ENCODE data around the gene CAMKK2. TPM values are rescaled to one million over a fixed set of nuclear protein-coding genes. Genes with fewer than 3 reads are reported as not detected.
"Not testable (repeated sequence)": the region's sequence is repeated elsewhere in the genome, so short reads cannot be mapped to it uniquely, and the experiment has no call there.

CAMKK2 gene
- total RNA-seq, 1 donor from 2014 or later, result 12.5 TPM

DNA sequence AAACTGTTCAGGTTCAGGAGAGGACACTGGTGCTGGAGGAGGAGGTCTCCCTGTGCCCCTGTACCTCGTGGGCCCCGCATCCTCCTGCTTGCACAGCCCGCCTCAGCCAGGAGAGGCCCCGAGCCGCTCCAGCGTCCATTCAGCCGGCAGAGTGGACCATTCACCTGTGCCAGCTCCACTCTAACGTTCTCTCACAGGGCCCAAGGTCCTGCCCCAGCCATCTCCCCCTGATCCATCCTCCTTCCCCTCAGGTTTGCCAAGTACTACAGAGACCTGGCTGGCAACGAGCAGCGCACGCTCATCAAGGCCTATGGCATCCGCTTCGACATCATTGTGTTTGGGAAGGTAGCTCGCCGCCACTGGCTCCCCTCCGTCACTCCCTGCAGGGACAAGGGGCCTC is 64.3 kb downstream of the CAMKK2 start:
- Histone ChIP-seq H3K9ac (ENCODE audit: low read depth in 1 of 3, low read length in 3 of 3) (no peak overlapping the region), H3K9me3 (ENCODE audit: control insufficient read depth in 3 of 3, low read length in 3 of 3) (no peaks in the 10 kb centered on the region), H3K27ac (ENCODE audit: low read depth, low read length) (no peak overlapping the region), H3K4me3 (ENCODE audit: low read length in 3 of 3) (no peak overlapping the region), H3K36me3 (ENCODE audit: control insufficient read depth in 3 of 3, insufficient read depth in 3 of 3, low read length in 3 of 3) (peaks cover 6 to 8% (median 7%) of the 10 kb centered on the region in 3 donors), H3K27me3 (ENCODE audit: control insufficient read depth in 3 of 3, insufficient read depth in 3 of 3, low read length in 3 of 3) (no peaks in the 10 kb centered on the region), H3K4me1 (ENCODE audit: control insufficient read depth in 3 of 3, insufficient read depth in 3 of 3, low read length in 3 of 3) (no peaks in the 10 kb centered on the region)

DNA sequence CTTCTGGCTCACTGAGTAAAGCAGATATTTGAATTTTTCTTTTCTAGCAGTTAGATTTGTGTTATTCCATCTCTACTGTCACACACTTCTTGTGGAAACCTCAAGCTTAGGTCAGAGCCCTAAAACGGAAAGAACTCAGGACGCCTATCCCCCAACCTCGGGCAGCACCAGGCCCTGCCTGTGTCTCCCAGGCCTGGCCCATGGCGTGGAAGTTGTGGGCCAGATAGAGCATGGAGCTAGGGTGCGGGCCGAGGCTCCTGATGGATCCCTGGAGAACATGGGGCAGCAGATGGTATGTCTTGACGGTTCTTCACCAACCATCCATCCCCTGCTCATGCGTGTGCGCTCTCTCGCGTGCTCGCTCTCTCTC is 66.0 kb downstream of the CAMKK2 start:
- no peaks in the 10 kb centered on the region for H3K4me1 ChIP-seq (ENCODE audit: control insufficient read depth in 3 of 3, insufficient read depth in 3 of 3, low read length in 3 of 3)
- no peak overlapping the region for H3K9ac ChIP-seq (ENCODE audit: low read depth in 1 of 3, low read length in 3 of 3)
- no peak overlapping the region for H3K27ac ChIP-seq (ENCODE audit: low read depth, low read length)
- H3K4me3 ChIP-seq (ENCODE audit: low read length in 3 of 3), result no peak overlapping the region
- peaks cover 0 to 5% (median 2%) of the 10 kb centered on the region in 3 donors for H3K36me3 ChIP-seq (ENCODE audit: control insufficient read depth in 3 of 3, insufficient read depth in 3 of 3, low read length in 3 of 3)
- H3K9me3 ChIP-seq (ENCODE audit: control insufficient read depth in 3 of 3, low read length in 3 of 3), result no peaks in the 10 kb centered on the region
- no peaks in the 10 kb centered on the region for H3K27me3 ChIP-seq (ENCODE audit: control insufficient read depth in 3 of 3, insufficient read depth in 3 of 3, low read length in 3 of 3)

DNA sequence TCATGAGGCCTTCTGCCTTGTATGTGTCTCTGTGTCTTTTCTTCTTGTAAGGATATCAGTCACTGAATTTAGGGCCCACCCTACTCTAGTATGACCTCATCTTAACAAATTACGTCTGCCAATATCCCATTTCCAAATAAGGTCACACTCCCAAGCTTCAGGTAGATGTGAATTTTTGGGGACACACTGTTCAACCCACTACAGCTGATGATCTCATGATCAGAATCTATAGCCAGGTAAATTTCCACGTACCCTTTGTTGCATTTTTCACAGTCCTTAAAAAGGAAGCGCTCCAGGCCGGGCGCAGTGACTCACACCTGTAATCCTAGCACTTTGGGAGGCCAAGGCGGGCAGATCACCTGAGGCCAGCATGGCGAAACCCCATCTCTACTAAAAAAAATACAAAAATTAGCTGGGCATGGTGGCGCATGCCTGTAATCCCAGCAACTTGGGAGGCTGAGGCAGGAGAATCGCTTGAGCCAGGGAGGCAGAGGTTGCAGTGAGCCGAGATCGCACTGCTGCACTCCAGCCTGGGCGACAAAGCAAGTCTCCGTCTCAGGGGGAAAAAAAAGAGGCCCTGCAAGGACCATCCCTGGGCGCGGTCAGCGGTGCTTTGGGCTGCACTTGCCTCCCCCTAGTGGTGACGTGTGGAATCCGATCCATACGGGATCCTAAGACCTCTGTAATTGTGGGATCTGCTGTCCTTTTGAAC is 66.5 kb downstream of the CAMKK2 start:
- H3K4me3 ChIP-seq (ENCODE audit: low read length in 3 of 3); H3K27ac ChIP-seq (ENCODE audit: low read depth, low read length); H3K27me3 ChIP-seq (ENCODE audit: control insufficient read depth in 3 of 3, insufficient read depth in 3 of 3, low read length in 3 of 3); H3K9ac ChIP-seq (ENCODE audit: low read depth in 1 of 3, low read length in 3 of 3); H3K9me3 ChIP-seq (ENCODE audit: control insufficient read depth in 3 of 3, low read length in 3 of 3); H3K4me1 ChIP-seq (ENCODE audit: control insufficient read depth in 3 of 3, insufficient read depth in 3 of 3, low read length in 3 of 3); H3K36me3 ChIP-seq (ENCODE audit: control insufficient read depth in 3 of 3, insufficient read depth in 3 of 3, low read length in 3 of 3): not testable (repeated sequence)

DNA sequence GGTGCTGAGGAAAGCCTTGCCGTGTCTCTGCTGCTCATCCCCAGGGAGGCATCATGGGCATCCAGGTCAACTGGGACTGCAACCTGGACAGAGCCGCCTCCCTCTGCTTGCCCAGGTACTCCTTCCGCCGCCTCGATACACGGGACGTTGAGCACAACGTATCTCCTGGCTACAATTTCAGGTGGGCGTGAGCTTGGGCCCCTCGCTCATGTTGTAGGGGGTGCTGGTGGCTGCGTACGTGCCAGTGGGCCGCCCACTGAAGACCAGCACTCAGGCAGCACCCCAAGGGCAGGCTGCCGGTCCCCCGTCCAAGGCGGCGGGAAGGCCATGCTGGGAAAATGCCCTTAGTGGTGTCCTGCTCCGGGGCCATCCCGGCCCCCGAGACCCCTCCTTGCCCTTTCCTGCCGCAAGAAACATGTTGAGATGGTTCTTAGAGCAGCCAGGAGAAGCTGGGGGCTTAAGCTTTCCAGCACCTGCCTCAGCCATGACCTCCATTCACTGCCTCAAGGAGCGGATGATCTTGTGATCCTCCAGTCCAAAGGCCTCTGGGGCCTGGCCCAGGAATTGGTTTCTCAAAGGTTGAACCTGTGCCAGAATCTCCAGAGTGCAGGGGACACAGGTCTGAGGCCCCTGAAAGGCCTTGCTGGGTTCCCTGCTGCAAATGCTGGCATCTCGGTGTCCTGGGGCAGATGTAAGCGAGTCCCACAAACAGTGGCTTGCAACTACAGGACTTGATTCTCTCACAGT is 67.4 kb downstream of the CAMKK2 start:
- Histone ChIP-seq H3K36me3 (ENCODE audit: control insufficient read depth in 3 of 3, insufficient read depth in 3 of 3, low read length in 3 of 3) (peaks cover 0 to 5% (median 2%) of the 10 kb centered on the region in 3 donors), H3K4me3 (ENCODE audit: low read length in 3 of 3) (no peak overlapping the region), H3K9ac (ENCODE audit: low read depth in 1 of 3, low read length in 3 of 3) (no peak overlapping the region), H3K4me1 (ENCODE audit: control insufficient read depth in 3 of 3, insufficient read depth in 3 of 3, low read length in 3 of 3) (no peaks in the 10 kb centered on the region), H3K27me3 (ENCODE audit: control insufficient read depth in 3 of 3, insufficient read depth in 3 of 3, low read length in 3 of 3) (no peaks in the 10 kb centered on the region), H3K9me3 (ENCODE audit: control insufficient read depth in 3 of 3, low read length in 3 of 3) (no peaks in the 10 kb centered on the region), H3K27ac (ENCODE audit: low read depth, low read length) (no peak overlapping the region)

DNA sequence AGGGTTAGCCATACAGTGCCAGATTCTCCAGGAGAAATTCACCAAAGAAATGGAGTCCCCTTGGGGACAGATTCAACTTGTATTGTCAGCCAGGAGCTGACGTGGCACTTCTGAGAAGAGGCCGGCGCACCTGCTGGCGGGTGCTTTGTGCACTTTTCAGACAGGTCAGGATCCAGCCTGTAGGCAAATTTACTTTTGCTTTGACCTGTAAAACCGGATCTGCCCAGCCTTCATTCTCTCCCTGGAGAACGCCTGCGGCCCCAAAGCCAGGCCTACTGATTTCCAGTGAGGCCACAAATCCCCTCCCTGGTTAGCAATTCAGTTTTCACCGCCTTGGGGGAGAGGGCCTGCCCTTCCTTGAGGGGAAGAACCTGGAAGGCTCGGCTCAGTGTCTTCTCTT is 69.2 kb downstream of the CAMKK2 start:
- H3K36me3 ChIP-seq (ENCODE audit: control insufficient read depth in 3 of 3, insufficient read depth in 3 of 3, low read length in 3 of 3), result peaks cover 0 to 9% (median 8%) of the 10 kb centered on the region in 3 donors

DNA sequence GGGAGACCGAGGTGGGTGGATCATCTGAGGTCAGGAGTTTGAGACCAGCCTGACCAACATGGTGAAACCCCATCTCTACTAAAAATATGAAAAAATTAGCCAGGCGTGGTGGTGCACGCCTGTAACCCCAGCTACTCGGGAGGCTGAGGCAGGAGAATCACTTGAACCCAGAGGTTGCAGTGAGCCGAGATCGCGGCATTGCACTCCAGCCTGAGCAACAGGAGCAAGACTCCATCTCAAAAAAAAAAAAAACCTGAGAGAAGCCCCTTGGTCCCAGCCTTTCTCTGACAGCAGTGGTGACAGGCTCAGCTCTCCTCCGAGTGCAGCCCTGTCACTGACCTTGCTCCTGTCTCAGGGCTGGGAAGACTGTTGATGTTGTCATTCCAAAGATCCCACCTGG is 69.6 kb downstream of the CAMKK2 start:
- H3K4me1 ChIP-seq (ENCODE audit: control insufficient read depth in 3 of 3, insufficient read depth in 3 of 3, low read length in 3 of 3); H3K36me3 ChIP-seq (ENCODE audit: control insufficient read depth in 3 of 3, insufficient read depth in 3 of 3, low read length in 3 of 3): not testable (repeated sequence)

More for the DNA sequence above, 69.2 kb downstream of the CAMKK2 start:
- H3K9me3 ChIP-seq (ENCODE audit: control insufficient read depth in 3 of 3, low read length in 3 of 3), result no peaks in the 10 kb centered on the region
- no peaks in the 10 kb centered on the region for H3K4me1 ChIP-seq (ENCODE audit: control insufficient read depth in 3 of 3, insufficient read depth in 3 of 3, low read length in 3 of 3)
- no peak overlapping the region for H3K27ac ChIP-seq (ENCODE audit: low read depth, low read length)
- H3K9ac ChIP-seq (ENCODE audit: low read depth in 1 of 3, low read length in 3 of 3), result no peak overlapping the region
- no peak overlapping the region for H3K4me3 ChIP-seq (ENCODE audit: low read length in 3 of 3)
- H3K27me3 ChIP-seq (ENCODE audit: control insufficient read depth in 3 of 3, insufficient read depth in 3 of 3, low read length in 3 of 3), result no peaks in the 10 kb centered on the region

DNA sequence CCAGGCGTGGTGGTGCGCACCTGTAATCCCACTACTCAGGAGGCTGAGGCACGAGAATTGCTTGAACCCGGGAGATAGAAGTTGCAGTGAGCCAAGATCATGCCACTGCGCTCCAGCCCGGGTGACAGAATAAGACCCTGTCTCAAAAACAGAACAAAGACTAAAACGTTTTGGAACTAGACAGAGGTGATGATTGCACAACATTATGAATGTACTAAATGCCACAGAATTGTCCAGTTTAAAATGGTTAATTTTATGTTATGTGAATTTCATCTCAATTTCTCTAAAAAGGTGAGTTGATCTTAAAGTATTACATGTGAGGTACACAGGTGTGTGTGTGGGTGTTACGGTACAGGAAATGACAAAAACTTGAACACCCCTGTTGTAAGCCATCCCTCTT is 70.1 kb downstream of the CAMKK2 start:
- Histone ChIP-seq H3K9ac (ENCODE audit: low read depth in 1 of 3, low read length in 3 of 3) (no peak overlapping the region), H3K4me3 (ENCODE audit: low read length in 3 of 3) (no peak overlapping the region), H3K4me1 (ENCODE audit: control insufficient read depth in 3 of 3, insufficient read depth in 3 of 3, low read length in 3 of 3) (no peaks in the 10 kb centered on the region), H3K36me3 (ENCODE audit: control insufficient read depth in 3 of 3, insufficient read depth in 3 of 3, low read length in 3 of 3) (peaks cover 0 to 9% (median 8%) of the 10 kb centered on the region in 3 donors), H3K27ac (ENCODE audit: low read depth, low read length) (no peak overlapping the region), H3K27me3 (ENCODE audit: control insufficient read depth in 3 of 3, insufficient read depth in 3 of 3, low read length in 3 of 3) (no peaks in the 10 kb centered on the region), H3K9me3 (ENCODE audit: control insufficient read depth in 3 of 3, low read length in 3 of 3) (no peaks in the 10 kb centered on the region)

More for the DNA sequence above, 69.6 kb downstream of the CAMKK2 start:
- not testable (repeated sequence) for H3K4me3 ChIP-seq (ENCODE audit: low read length in 3 of 3); H3K27me3 ChIP-seq (ENCODE audit: control insufficient read depth in 3 of 3, insufficient read depth in 3 of 3, low read length in 3 of 3); H3K9me3 ChIP-seq (ENCODE audit: control insufficient read depth in 3 of 3, low read length in 3 of 3); H3K9ac ChIP-seq (ENCODE audit: low read depth in 1 of 3, low read length in 3 of 3); H3K27ac ChIP-seq (ENCODE audit: low read depth, low read length)

DNA sequence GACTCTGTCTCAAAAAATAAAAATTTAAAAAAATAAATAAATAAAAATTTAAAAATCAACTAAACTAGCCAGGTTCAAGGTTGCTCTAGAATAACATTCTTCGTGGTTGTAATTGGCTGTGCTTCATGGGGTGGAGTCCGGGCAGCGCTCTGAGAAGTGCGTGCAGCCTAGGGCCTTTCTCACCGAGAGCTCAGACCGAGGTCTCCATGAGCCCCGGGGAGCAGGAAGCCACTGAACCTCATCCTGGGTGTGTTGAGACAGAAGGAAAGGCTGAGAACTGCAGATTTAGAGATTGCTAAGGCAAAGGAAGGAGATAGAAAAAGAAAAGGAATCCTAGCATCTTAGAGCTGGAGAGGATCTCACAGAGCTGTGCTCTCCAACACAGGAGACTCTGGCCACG is 71.9 kb downstream of the CAMKK2 start:
- Histone ChIP-seq H3K36me3 (ENCODE audit: control insufficient read depth in 3 of 3, insufficient read depth in 3 of 3, low read length in 3 of 3) (peaks cover 0 to 9% (median 8%) of the 10 kb centered on the region in 3 donors), H3K4me3 (ENCODE audit: low read length in 3 of 3) (no peak overlapping the region), H3K9ac (ENCODE audit: low read depth in 1 of 3, low read length in 3 of 3) (peak overlapping the region in 1 of 3 donors; percentile 35), H3K27me3 (ENCODE audit: control insufficient read depth in 3 of 3, insufficient read depth in 3 of 3, low read length in 3 of 3) (no peaks in the 10 kb centered on the region), H3K9me3 (ENCODE audit: control insufficient read depth in 3 of 3, low read length in 3 of 3) (no peaks in the 10 kb centered on the region), H3K4me1 (ENCODE audit: control insufficient read depth in 3 of 3, insufficient read depth in 3 of 3, low read length in 3 of 3) (no peaks in the 10 kb centered on the region), H3K27ac (ENCODE audit: low read depth, low read length) (no peak overlapping the region)

DNA sequence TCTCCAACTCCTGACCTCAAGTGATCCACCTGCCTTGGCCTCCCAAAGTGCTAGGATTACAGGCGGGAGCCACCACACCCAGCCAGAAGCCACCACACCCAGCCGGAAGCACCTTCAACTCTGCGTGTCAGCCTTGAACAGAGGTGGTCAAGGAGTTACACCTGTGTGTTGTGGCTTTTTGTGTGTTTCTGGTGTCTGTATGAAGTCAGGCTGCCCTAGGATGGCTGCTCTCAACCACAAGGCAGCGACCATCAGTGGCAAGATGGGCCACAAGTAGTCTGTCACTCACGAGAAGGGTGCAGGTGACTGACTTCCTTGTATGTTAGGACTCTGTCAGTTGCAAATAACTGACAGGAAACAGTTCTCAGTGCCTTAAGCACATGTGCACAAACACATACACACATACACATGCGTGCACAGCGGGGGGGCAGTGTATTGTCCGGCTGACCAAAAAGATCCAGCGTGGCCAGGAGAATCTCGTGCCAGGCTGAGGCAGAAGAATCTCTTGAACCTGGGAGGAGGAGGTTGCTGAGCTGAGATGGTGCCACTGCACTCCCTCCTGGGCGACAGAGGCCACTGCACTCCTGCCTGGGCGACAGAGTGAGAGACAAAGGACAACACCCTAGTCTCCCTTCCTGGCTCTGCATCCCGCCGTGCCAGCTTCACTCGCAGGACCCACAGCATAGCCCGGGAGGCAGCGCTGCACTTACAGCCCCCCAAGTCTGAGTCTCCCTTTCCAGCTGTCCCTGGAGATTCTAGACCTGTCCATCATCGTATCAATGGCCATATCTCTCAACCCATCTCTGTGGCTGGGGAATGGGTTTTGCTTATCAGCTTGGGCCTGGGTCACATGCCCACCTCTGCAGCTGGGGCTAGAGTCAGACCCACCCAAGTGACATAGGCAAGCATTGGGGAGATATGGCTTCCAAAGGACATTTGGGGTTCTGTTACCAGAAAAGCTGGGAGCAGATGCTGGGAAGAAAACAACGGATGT is 72.9 kb downstream of the CAMKK2 start:
- no peak overlapping the region for H3K4me3 ChIP-seq (ENCODE audit: low read length in 3 of 3)
- no peak overlapping the region for H3K27ac ChIP-seq (ENCODE audit: low read depth, low read length)
- H3K9me3 ChIP-seq (ENCODE audit: control insufficient read depth in 3 of 3, low read length in 3 of 3), result no peaks in the 10 kb centered on the region
- H3K9ac ChIP-seq (ENCODE audit: low read depth in 1 of 3, low read length in 3 of 3), result no peak overlapping the region
- peaks cover 2 to 7% (median 6%) of the 10 kb centered on the region in 3 donors for H3K36me3 ChIP-seq (ENCODE audit: control insufficient read depth in 3 of 3, insufficient read depth in 3 of 3, low read length in 3 of 3)
- H3K27me3 ChIP-seq (ENCODE audit: control insufficient read depth in 3 of 3, insufficient read depth in 3 of 3, low read length in 3 of 3), result no peaks in the 10 kb centered on the region
- H3K4me1 ChIP-seq (ENCODE audit: control insufficient read depth in 3 of 3, insufficient read depth in 3 of 3, low read length in 3 of 3), result no peaks in the 10 kb centered on the region

Measured in skeletal muscle tissue (tissue), 4 donors.